NCI-H774 (cell line): ENCODE results near the gene ROCK1.
A peak's percentile ranks its signal among the peaks of the same experiment; 100 is the strongest.
"Not testable (repeated sequence)": the region's sequence is repeated elsewhere in the genome, so short reads cannot be mapped to it uniquely, and the experiment has no call there.

Experiments used
- DNase-seq: peaks from one replicate; lab custom pipeline; 2025; lab: John Stamatoyannopoulos, UW

Gene ROCK1

DNA sequence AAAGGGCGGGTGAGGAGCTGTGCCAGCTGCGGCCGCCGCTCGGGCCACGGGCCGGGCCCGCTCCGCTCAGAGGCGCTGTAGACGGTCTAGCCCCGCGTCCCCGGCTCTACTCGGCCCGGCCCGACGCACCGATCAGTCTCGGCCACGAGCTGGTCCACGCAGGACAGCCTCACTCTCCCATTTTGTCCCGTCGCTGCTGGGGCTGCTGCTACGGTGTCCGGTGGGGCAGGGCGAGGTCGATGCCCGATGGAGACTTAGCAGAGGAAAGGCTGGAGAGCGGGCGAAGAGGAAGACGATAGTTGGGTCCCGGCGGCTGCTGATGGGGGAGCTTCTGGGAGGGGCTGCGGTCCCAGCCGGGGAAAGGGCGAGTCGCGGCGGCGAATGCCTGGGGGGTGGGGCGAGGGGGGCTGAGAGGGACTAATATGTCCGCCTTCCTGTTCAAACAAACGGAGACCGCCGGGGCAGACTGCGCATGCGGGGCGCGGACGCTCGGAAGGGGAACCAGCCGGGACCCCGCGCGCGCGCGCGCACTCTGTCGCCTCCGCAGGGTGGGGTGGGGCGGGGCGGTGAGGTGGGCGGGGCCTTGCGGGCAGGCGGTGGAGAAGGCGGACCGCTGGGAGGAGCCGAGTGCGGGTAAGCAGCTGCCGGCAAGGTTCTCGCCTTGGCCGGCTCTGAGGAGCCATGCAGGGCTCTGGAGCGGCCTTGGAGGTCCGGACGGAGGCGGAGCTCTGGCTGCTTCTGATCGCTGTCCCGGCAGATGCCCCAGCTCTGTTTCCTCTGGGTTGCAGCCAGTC is at the start of gene ROCK1:
Gene ROCK1 (minus strand): TSS at position 468 of the 794 bp plus-strand sequence. CDS start 903 bp downstream, outside the sequence.
- DNase-seq: peak; percentile 92

DNA sequence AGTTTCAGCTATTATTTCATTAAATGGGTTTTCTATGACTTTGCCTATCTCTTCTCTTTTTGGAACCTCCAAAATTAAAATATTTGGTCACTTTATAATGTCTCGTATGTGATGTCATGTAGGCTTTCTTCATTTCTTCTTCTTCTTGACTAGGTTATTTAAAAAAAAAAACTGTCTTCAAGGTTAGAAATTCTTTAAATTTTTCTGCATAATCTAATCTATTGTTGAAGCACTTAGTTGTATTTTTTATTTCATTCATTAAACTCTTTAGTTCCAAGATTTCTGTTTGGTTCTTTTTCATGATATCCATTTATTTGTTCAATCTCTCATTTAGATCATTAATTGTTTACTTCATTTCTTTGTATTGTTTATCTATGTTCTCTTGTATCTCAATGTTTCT is 43.8 kb upstream of the ROCK1 start:
- DNase-seq: no peak

DNA sequence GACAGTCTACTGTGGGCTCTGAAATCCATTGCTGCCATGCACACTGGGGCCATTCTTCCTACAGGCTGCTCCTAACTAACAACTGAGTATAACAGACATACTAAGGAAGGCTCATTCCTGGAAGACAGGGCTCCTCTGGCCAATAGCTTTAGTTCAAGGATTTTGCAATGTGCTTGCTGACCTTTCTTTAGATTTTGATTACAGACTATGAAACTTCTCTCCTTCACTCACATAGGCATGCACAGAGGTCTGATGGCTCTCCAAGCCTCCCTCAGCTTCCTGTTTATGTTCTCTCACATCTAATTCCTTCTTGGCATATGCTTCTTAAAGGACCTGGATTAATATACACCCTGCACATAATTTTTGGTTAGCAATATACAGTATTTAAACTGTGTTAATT is 34.4 kb upstream of the ROCK1 start:
- DNase-seq: no peak

DNA sequence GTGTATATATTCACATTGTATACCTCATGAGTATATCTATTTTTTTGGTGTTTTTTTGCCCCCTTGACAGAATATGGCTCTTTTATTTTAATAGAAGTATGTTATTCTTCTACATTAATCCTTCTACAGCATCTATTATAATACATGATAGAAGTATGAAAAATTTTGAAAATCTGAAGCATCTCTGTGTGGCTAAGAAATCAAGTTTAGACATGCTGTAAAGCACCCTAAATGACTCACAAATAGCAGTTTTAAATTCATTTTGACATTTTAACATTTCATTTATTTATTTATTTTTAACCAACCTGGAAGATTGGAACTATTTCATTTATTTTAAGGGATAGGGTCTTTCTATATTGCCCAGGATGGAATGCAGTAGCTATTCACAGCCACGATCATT is 33.8 kb upstream of the ROCK1 start:
- no peak for DNase-seq

DNA sequence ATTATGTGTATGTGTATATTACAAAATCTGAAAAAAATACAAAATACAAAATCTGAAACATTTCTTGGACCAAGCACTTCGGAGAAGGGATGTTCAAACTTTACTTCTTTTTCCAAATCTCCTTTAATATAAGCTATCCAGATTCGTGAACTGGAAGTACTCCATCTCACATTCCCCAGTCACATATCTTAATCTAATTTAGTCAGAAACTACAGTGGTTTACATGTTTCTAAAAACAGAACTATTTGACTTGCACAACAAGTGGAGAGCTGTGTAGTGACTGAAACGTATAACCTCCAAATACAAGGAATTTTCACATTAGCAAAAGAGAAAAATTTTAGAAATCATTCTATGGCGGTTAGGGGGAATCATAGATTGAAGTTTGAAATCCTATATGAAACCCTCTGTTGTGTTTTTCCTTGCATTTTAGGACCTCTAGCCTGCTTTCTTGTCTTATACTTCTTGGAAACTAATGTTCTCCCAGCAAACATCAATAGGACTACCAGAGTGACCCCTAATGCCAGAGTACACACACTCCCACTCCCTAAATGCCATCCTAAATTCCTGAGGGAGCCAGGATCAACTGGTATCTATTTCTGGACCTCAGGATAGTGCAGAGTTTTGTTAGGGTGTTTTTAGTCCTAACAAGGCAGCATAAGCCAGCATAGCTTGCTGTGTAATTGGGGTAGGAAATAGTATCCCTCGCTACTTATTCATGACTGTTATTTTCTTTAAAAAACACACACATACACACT is 30.2 kb upstream of the ROCK1 start:
- no peak for DNase-seq

DNA sequence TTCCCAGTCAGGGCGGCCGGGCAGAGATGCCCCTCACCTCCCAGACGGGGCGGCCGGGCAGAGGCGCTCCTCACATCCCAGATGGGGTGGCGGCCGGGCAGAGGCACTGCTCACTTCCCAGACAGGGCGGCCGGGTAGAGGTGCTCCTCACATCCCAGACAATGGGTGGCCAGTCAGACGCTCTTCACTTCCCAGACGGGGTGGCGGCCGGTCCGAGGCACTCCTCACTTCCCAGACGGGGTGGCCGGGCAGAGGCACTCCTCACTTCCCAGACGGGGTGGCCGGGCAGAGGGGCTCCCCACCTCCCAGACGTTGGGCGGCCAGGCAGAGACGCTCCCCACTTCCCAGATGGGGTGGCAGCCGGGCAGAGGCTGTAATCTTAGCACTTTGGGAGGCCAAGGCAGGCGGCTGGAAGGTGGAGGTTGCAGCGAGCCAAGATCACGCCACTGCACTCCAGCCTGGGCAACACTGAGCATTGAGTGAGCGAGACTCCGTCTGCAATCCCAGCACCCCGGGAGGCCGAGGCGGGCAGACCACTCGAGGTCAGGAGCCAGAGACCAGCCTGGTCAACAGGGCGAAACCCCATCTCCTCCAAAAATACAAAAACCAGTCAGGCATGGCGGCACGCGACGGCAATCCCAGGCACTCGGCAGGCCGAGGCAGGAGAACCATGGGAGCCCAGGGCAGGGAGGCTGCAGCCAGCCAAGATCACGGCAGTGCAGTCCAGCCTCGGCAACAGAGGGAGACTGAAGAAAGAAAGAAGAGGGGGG is 26.3 kb upstream of the ROCK1 start:
- DNase-seq: not testable (repeated sequence)

DNA sequence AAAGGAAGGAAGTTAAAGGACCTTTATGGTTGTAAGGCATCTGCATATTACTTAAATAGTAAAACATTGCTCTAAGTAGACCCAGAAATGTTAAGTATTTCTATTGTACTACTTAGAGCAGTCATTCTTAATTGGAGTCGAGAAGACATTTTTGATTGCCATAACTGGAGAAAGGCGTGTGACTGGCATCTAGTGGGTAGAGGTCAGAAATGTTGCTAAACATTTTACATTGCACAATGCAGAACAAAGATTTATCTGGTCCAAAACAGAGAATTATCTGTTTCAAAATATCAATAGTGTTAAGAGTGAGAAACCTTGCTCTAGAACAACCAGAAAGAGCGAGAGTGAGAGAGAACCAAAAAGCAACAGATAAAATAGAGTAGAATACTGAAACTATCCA is 23.3 kb upstream of the ROCK1 start:
- DNase-seq: no peak

DNA sequence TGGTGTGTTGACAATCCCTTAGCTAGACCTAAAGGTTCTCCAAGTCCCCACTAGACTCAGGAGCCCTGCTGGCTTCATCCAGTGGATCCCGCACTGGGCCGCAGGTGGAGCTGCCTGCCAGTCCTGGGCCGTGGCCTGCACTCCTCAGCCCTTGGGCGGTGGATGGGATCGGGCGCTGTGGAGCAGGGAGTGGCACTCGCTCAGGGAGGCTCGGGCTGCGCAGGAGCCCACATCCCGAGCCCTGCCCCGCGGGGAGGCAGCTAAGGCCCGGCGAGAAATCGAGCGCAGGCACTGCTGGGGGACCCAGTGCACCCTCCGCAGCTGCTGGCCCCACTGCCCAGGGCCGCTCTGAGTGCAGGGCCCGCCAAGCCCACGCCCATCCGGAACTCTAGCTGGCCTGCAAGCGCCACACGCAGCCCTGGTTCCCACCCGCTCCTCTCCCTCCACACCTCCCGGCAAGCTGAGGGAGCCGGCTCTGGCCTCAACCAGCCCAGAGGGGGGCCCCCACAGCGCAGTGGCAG is 20.8 kb upstream of the ROCK1 start:
- DNase-seq: no peak

DNA sequence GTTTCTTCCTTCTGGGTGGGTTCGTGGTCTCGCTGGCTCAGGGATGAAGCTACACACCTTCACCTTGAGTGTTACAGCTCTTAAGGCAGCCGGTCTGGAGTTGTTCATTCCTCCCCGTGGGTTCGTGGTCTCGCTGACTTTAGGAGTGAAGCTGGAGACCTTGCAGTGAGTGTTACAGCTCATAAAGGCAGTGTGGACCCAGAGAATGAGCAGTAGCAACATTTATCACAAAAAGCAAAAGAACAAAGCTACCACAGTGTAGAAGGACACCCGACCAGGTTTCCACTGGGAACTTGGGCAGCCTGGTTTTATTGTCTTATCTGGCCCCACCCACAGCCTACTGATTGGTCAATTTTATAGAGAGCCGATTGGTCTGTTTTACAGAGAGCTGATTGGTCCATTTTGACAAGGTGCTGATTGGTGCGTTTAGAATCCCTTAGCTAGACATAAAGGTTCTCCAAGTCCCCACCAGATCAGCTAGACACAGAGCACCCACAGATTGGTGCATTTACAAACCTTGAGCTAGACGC is 20.1 kb upstream of the ROCK1 start:
- no peak for DNase-seq

DNA sequence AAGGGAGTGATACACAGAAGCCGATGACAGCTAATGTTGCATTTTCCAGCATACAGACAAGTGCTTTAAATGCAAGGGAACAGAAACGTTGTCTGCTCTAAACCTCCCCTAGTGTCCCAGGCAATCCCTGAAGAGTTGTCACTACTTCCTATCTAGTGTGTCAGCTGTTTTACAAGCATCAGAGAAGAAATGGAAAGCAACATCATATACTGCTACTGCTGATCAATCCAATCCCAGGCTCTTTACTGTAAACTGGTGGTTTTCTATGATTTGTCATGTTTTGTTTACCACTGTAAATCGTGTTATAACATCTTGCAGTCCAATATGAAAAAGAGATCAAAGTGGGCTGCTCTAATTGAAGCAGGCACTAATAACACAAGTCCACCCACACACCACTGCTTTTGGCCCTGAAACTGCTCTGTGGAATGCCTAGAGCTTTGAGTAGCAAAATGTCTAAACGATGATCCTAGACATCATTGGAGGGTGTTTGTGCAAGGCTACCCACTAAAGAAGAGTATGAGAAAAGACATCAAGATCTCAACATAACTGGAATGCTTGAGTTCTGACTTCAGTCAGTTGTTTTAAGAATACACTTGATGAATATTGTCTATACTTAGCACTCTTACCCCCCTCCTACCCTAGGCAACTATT is 18.1 kb upstream of the ROCK1 start:
- no peak for DNase-seq

DNA sequence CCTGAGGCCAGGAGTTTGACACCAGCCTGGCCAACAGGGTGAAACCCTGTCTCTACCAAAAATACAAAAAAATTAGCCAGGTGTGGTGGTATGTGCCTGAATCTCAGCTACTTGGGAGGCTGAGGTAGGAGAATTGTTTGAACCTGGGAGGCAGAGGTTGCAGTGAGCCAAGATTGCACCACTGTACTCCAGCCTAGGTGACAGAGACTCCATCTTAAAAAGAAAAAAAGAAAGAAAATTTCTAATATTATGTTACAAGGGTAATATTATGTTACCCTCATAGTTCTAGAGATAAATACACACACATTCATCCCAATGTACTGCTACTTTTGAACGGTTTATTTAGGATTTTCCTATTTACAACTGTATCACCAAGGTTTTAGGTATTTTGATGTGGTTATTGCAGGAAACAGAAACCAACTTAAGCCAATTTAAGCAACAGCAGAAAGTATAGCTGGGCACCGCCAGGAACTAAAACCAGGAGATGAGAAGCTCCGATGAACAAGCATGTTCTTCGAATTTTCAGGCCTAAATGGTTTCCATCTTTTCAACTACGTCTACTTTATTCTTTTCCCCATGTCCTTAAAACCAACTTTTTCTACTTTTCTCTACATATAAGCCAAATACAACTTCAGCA is 11.8 kb upstream of the ROCK1 start:
- DNase-seq: no peak

DNA sequence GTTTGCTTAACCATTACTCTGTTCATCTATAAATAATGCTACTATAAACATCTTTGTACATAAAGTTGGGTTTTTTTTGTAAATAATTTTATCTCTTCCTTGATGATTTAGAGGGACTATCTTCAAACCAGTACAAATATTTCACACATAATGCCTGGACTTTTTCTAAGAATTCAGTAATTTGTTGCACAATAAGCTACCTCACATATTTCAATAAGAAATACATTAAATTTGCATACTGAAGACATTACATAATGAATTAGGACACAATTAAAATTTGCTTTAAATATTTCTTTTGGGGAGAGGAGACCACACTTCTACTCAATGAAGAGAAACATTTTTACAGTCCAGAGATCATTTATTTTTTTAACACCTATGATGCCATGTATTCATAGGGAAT is 7.2 kb upstream of the ROCK1 start:
- no peak for DNase-seq

DNA sequence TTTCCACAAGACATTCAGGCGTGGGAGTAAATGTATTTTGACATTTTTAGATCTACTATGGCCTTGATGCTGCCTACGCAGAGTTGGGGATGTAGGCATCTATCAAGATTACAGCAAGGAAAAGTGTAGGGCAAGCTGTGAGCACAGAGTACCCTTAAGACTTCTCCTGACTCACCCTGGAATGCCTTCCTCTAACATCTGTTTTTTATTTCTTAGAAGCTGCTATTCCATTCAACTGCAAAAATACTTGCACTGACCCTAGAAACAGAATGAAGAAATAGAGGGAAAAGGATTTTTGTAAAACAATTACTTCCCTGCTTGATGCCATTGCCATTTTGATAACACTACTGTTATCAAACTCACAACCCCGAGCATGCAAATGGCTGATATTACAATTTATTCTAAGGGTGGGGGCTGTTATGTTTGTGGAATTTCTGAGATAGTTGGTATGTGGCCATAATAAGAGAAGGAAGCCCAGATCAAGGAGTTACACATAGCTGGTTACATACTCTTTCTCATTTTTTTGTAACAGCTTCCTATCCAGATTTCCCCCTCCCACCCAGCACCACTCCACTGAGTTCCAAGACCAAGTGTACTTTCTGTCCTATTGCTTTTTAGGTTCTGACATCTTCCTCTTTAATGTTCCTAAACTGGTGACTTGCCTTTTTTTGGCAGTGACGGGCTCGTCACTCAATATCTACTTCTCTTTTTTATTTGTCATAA is 6.0 kb upstream of the ROCK1 start:
- no peak for DNase-seq

DNA sequence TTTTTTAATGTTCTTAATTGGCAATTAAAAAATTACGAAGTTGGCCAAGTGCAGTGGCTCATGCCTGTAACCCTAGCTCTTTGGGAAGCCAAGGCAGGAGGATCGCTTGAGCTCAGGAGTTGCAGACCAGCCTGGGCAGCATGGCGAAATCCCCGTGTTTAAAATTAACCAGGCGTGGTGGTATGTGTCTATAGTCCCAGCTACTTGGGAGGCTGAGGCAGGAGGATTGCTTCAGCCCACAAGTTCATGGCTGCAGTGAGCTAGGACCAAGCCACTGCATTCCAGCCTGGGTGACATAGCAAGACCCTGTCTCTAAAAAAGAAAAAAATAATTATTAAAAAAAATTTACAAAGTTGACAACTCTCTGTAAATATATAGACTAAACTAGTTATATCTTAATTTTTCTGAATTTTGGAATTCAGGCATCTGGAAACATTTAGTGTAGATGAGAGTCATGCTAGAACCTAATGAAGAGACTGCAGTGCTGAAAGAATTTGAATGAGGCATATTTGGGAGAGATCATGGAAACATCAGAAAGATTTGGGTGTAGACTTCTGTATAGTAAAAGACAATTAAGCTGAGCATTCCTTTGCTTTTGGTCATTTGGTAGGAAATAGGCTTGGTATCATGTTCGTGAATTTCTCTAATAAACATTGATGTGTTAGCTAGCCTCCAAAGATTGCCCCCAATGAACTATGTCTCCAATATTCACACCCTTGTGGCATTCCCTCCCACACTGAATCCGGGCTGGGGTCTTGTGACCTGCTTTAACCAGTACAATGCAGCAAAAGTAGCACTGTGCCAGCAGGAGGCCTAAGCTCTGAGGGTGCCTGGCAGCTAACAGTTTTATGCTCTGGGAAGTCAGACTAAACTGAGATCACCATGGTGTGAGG is 4.2 kb upstream of the ROCK1 start:
- no peak for DNase-seq

DNA sequence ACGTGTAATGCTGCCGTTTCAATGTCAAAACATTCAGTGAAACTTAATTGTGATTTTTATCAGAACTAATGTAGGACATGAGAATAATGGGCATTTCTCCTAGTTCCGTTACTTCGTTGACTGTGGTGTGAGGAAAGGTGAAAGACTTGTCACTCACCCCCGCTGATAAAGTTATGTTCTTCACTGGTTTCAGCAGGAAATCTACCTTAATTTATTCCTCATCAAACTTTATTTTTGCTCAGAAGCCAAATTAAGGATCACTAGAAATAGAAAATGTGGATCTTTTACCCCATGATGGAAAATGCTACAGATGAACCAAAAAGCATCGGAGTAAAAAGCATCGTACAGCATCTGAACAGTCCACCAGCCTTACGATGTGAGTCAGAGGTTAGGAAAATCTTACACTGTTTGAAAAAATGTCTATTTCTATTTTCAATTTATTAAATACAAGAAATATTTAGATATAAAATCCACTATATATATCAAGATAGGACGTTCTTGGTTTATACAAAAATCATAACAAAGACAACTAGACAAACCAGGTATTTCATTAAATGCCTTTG is 1.0 kb upstream of the ROCK1 start:
- DNase-seq: no peak

DNA sequence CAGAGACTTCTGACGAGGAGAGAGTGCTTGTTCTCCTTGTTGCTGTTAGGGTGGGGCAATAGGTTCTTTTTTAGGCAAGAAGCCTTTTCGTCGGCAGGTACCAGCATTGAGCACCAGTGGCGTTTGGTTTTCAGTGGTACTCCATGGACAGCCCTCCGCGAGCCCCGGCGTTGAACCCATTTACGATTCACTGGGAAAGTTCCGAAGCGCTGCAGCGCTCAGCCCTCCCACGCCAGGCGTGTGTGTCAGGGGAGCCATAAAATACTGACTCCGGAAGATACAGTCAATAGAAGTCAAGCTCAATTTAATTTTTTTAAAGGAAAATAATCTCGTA is 494 bp upstream of the ROCK1 start:
- DNase-seq: no peak

DNA sequence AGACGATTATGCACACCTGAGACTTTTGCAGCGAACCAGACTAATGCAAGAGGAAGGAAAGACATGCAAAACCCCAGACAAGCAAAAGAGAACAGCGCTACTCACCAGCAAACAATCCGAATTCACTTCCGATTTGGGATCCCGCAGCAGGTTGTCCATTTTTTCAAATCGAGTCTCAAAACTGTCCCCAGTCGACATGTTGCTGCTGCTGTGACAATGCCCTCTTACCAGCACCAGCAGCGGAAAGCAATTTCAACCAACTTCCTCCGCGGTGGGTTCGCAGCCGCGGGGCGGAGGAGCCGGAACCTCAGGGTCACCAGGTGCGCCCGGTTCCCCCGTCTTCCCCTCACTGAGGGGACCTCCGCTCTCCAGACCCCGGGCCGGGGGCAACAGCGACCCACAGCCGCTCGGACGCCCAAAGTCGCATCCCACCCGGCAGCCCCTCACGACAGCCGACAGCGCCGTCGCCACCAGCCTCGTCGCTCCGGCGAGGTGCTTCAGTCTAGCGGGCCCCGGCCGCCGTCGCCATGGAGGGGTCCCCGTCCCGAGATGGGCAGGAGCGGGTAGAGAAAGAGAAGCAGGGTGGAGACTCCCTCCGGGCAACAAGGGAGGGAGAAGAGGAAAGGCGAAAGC is 784 bp downstream of the ROCK1 start:
- DNase-seq: peak; percentile 24

DNA sequence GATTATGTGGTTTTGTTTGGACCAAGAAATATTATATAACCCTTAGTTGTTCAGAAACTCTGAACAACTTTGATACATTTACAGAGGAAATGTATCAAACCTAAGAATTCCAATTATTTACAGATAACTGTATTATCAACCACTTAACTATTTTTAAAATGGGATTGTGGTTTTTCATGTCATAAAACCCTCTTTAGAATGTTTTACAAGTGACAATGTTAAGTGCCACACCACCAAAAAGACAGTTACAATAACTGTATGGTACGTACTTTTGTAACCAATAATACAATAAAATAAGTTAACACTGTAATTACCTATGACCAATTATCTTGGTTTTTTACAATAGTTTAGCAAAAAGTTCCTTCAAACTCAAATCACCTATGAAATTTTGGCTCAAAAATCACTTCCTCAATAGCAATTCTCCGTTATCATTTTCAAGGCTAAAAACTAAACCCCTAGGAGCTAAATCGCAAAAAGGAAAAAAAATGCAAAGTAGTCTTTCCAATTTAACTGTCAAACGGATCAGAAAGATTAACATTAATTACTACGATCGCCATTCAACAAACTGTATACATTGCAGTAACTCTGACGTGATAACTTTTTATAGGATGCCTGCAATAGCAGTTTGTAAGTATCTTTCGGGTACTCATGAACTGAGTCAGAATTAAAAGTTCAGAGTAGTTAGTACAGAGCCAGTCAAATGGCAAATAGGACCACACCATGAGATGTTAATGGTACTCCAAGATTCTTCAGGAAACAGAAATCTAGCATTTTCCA is 1.5 kb downstream of the ROCK1 start:
- DNase-seq: no peak
